Astrocyte of the cerebellum (primary cell): Measurements from ENCODE around the gene GDF9.

Experiments used
- DNase-seq: peaks from one replicate; pipeline ENCODE4 v3.0.0-alpha.2; 2011; ENCODE audit warnings: low read depth
- H3K4me3 ChIP-seq: 2 replicates; pipeline ENCODE4 v1.5.1; 2011; ENCODE audit warnings: mild to moderate bottlenecking, low read depth, low read length, moderate library complexity
- in situ Hi-C: cut with HindIII; loops from 2 replicates; pipeline ENCODE4 v1.10.0; 2017; ENCODE audit warnings: low sequenced_read_pairs
- TF ChIP-seq, protein P1 (sequence below): IDR thresholded peaks from 2 replicates; pipeline ENCODE4 v1.5.1; 2012; ENCODE audit warnings: low read length, low read depth, moderate library complexity, mild to moderate bottlenecking; ENCODE audit errors: missing control alignments

GDF9 gene

DNA sequence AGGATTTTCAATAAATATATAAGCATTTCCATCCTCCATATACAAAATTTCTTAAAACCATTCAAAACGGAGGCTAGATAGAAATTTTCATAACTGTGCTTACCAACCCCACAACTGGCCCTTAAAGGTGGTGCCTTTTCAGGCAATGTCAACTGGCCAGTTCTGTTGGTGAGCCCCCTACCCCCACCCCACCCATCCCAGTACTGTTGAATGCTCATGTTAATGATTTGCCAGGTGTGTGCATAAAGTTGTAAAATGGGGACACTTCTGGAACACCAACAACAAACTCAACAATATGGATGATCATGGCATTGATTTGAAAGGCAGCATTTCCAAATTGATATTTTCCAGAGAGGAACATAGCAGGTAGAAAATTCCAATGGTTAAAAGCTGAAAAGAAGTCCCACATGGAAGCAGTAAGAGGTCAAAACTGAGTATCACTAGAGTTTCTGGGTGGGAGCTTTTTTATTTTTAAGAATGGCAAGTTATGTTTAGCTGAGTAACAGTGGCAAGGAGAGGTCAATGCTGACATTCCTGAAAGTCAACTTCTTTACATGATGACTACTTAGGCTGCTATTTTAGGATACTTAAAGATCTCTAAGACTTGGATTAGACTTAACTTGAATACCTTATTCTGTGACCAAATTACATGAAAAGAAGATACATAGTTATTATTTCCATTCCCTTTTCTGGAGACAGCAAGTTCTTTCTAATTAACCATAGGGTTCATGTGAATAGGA is 9.9 kb upstream of the GDF9 start:
- in situ Hi-C loops = no loop called here
- DNase-seq = no peak
- TF ChIP-seq, protein P1, sequence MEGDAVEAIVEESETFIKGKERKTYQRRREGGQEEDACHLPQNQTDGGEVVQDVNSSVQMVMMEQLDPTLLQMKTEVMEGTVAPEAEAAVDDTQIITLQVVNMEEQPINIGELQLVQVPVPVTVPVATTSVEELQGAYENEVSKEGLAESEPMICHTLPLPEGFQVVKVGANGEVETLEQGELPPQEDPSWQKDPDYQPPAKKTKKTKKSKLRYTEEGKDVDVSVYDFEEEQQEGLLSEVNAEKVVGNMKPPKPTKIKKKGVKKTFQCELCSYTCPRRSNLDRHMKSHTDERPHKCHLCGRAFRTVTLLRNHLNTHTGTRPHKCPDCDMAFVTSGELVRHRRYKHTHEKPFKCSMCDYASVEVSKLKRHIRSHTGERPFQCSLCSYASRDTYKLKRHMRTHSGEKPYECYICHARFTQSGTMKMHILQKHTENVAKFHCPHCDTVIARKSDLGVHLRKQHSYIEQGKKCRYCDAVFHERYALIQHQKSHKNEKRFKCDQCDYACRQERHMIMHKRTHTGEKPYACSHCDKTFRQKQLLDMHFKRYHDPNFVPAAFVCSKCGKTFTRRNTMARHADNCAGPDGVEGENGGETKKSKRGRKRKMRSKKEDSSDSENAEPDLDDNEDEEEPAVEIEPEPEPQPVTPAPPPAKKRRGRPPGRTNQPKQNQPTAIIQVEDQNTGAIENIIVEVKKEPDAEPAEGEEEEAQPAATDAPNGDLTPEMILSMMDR = no peak
- H3K4me3 ChIP-seq = no peak overlapping the region

DNA sequence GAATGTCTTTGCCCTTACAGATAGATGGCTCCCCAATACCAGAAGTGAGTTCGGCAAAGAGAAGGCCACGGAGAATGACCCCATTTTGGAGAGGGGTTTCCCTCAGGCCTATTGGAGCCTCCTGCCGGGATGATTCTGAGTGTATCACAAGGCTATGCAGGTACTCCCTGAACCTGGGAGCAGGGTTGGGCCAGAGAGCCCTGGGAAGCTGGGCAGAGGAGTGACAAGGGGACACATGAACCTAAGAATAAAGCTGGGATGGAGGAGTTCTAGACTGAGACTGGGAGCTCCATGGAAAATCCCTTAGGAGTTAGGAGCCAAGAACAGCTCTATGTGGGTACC is 7.6 kb upstream of the GDF9 start:
- DNase-seq = no peak
- no peak overlapping the region for H3K4me3 ChIP-seq
- TF ChIP-seq, protein P1 = no peak
- in situ Hi-C loops = no loop called here

DNA sequence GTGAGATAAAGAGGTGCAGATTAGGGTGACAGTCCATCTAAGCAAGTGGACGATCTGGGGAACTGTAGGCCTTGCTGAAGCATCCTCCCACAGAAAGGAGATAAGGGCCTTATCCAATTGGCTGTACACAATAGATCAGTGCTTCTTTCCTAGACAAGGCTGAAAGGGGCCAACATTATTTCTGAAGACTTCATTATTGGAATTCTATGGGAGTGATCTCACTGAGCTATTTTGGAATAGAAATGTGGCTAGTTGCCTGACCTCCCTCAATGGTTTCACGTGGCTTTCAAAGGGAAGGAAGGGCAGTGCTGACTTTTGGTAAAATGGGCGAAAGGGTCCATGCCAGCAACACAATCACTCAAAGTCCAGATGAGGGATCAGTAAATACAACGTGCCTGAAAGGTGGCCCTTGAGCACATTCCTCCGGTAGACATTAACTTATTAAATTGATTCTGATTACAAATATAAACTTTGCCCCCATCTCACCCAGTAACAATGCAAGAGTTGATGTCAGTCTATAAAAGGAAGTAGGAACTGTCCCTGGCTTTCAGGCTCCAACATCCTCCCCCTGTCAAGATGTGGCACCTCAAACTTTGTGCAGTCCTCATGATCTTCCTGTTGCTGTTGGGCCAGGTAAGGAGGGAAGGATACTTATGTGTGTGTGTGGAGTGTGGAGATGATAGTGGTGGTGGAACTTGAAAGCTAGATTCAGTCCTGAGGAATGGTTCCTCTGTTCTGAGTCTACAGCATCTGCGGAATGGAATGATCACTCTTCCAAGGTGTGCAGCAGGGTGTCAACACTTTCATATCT is 7.1 kb upstream of the GDF9 start, which contains the start of gene LEAP2:
Gene LEAP2, plus strand, starts transcription at position 550 of the 811 bp plus-strand sequence. Its CDS starts 27 bp downstream, at position 577.
- H3K4me3 ChIP-seq = no peak within 1 kb of the TSS
- DNase-seq = no peak
- TF ChIP-seq, protein P1 = no peak
- in situ Hi-C loops = no loop called here

DNA sequence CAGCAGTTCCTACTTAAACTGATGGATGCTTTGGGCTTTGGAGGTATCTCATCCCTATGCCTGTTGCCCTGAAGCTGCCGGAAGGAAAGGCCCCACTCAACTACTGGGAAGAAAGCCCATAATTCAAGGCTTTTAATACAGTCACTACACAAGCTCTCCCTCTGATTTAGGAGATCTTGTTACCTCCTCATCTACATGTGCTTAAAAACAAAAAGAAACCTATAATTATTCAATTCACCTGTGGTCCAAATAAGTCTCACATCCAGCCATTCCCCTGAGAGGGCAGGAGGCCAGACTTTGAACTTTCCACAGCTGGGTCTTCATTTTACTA is 6.5 kb upstream of the GDF9 start:
- H3K4me3 ChIP-seq = no peak overlapping the region
- DNase-seq = no peak
- TF ChIP-seq, protein P1 = no peak
- in situ Hi-C loops = no loop called here

DNA sequence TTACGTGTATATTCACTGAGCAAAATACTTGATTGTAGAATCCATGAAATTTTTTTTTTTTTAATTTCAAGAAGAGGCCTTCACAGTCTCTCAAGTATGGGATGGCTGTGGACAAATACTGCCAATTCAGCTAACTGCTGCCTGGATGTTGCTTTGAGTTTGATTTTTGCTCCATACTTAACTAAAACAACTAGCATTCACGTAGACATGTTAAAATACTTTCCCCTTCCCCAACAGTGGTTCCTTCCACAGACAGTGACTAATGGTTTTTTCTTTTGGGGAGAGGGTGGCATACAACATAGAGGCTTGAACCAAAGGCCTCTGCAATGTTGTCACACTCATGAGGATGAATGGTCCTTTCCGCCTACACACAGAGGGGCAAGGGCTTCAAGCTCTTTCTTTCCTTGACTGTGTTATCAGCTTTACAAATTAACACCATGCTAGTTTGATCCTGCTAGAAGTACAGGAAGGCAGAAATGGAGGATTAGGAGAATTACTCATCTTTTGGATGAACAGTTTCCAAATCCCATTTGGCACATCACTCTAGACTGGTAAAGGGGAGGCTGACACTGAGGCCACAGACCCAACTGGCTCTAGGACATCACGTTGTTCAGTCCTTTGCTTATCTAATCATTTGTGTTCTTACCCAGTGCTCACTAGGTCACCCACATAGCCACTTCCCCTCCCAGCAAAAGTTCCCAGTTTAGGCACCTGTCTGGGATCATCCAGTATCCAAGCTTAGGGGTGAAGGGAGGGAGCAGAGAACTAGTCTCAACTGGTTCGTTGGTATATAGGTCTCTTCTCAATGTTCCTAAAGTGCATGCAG is 5.4 kb upstream of the GDF9 start:
- no peak for DNase-seq
- in situ Hi-C loops = no loop called here
- no peak overlapping the region for H3K4me3 ChIP-seq
- TF ChIP-seq, protein P1 = no peak

DNA sequence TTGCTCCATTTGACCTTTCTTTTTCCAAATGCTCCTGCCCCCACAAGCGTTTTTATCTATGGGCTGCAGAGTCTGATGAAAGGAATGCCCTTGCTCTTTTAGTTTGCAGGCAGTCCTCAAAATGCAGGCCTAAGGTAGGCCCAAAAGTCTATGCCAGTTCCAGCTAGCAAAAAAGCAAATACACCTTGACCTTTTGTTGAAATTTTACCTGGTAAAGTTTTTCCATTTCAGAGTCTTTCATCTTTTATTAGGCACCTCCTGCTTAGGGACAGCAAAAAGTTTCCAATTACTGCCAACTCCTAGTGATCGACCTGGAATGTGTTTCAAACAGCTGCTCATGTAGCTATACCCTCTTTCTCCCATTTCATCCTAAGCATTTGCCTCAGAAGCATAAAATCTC is 4.5 kb upstream of the GDF9 start:
- no peak for DNase-seq
- H3K4me3 ChIP-seq = no peak overlapping the region
- TF ChIP-seq, protein P1 = no peak
- in situ Hi-C loops = no loop called here
